Ramos (cell line): ENCODE measurements around the gene WDR43.

Experiments
- in situ Hi-C: fragments of 300-500 bp; cut with MboI; formaldehyde crosslinking; loops from one replicate; pipeline ENCODE4 v1.14.3; 2022; ENCODE audit warnings: low sequenced_read_pairs; ENCODE audit not compliant: unreplicated experiment

WDR43 gene

DNA sequence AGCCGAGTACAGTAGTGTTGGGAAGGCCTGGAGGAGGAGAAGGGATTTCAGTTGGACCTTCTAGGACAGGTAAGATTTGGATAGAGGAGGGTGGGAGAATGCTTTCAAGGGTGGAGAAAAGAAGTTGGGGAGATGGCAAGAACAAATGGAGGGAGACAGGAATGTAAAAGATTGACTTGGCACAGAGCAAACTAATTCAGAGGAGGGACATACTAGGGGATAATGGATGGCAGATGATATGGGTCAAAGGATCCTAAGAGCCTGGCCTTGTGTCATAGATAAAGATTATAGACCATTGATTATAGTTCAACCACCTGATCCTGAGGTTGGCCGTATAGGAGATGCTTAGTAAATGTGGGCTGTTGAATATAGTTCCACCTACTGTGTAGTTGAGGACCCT lies 12.4 kb downstream of the WDR43 start:
- in situ Hi-C loops, result no loop called here

DNA sequence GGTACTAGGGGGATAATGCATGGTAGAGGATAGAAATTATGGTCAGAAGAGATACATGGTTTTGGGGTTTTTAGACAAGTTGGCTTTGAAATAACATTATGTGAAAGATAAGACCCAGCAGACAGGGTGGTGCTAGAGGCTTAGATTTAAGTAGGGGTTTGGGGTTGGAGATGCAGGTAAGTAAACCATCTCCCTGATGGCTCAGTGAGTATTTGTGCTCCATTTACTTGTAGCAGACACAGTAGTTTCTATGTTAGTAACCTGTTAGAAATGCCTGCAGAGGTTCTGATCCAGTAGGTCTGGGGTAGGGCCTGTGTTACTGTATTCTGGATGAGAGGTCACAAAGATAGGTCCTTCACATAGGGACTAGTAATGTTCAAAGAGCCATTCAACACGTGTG lies 13.7 kb downstream of the WDR43 start:
- in situ Hi-C loops, result no loop called here

- in situ Hi-C loops, result no loop called here
These were observed 15.3 kb downstream of the WDR43 start for GRCh38 chr2:28909655-28910353.

DNA sequence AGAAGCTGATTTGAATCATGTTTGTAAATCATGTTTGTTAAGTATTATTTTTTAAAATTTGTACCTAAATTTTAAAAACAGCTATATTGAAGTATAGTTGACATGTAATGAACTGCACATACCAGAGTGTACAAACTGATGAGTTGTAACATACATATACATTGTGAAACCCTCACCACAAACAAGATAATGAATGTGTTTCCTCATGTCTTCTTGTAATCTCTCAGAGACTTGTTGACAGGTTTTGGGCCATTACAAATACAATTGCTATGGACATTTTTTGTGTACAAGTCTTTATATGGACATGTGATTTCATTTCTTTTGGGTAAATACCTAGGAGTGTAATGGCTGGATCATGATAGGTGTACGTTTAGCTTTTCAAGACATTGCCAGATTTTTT lies 21.5 kb downstream of the WDR43 start:
- in situ Hi-C loops, result no loop called here

DNA sequence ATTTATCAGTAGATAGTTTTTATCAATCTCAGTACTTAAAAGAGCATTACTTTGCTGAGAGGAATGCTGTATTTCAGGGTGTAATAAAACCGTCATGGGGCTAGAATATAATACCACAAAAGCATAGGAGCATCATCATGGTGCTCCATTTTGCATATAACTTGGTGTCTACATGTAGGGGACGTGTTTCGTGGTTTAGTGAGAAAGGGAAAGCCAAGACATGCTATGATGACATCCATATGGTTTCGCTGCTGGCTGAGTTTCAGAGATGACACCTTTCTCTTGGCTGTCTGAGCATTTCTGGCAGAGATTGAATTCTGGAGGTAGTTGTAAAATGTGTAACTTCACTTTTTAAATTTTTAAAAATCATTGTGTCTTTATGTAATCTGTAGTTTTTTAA lies 32.4 kb downstream of the WDR43 start:
- in situ Hi-C loops, result no loop called here

DNA sequence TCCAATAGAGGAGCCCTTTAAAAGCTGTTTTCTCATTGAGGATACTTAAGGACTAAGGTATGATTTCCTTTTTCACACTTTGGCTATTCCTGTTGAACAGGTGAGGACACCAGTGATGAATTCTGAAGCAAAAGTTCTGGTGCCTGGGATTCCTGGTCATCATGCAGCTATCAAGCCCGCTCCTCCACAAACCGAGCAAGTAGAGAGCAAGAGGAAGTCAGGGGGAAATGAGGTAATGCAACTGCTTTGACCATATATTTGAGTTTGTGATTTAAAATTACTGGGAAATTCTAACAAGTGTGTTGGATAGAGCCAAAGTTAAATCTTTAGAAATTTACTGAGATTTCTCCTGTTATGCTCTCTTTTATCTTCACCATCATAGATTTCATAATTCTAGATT lies 33.0 kb downstream of the WDR43 start:
- in situ Hi-C loops, result no loop called here

DNA sequence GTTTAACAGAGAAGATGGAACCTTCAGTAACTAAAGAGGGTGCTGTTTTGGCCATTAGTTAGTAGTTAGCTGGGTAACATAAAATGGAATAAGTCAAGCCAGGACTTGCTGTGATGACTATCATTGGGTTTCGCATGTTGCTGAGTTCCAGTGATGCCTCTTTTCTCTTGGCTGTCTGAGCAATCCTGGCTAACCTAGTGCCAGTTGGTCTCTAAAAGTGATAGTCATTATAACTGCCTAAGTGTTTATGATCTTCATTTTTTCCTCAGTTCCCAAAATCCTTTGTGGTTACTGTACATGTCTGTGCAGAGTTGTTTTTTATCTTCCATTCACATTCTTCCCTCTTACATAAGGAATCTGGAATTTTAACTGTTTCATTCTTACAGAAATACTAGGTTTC lies 33.4 kb downstream of the WDR43 start:
- in situ Hi-C loops, result no loop called here

GRCh38 chr2:28929581-28929980 lies 35.1 kb downstream of the WDR43 start:
- in situ Hi-C loops, result no loop called here

DNA sequence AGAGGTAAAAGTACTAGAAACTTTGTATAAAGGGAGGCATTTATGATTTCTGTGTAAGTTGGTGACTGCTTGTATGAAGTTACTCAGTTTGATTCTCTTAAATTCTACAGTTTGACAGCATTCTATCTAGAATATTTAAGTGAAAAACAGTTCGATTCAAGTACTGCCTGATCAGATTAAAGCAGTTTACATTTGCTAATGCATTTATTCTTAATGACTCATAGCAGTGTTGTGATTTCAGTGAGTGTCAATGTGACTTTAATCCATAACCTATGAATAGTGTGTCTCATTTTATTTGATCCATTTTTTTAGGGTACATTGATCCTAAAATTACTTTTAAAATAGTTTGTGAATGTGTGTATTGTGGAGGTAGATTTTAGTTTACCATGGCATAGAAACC lies 35.7 kb downstream of the WDR43 start:
- in situ Hi-C loops, result no loop called here

GRCh38 chr2:28934769-28935168 lies 40.3 kb downstream of the WDR43 start:
- in situ Hi-C loops, result no loop called here

DNA sequence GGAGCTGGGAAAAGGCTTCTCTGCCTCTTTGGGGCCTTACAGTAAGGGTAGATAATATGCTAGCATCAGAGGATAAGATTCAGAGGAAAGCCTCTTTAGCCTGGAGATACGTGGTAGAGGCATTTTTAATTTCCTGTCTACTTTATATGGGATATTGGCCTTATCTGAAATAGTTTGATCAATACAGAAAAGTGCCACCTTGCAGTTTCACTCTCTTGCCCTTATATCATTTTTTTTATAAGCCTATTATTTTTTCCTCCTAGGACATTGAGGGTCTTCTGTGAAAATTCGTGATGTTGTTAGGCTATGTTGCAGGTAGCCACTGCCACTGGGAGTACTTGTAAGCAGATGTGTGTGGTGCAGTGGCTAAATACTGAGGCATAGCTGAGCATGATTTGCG lies 46.5 kb downstream of the WDR43 start:
- in situ Hi-C loops, result no loop called here

DNA sequence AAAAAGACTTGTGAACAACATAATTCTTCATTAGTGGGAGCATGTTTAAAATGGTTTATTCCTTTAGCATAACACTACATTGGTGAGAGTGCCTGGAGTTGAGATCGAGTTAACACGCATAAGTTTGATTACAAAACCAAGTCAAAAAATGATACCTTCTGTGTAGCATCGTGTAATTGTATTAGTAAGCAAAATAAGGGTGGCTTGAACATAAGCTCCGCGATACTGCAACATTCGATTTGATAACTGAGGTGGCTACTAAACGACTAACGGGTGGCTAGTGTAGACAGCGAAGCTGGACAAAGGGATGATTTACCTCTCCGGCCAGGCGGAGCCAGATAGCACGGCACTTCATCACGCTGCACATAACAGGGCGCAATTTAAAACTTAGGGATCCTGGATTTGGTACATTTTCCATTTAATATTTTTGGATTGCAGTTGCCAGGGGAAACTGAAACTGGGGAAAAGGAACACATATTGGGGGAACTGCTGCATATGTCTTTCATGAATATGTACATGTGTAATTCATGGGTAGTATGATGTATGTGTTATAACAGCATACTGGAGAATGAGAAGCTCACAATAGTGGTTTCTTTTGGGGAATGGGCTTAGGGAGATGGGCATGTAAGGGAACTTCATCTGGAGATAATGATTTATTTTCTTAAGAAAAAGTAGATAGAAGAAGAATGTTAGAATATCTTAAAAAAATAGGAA lies 50.2 kb downstream of the WDR43 start:
- in situ Hi-C loops, result no loop called here

DNA sequence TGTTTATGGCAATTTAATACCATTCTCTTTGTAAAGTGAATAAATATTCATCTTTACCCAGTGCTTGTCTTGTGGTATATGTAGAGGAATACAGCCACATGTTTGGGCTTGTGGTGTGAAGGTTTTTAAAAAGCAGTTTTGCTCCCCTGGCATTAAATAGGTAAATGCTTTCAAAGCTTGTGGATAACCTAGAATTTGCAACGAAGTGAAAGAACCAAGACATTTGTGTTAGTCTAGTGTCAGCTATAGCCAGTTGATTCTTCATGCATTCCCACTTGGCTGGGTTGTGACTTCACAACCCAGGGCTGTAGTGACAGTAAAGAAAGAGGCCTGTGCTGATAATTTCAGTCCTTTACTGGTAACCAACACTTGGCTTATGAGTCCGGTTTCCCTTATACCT lies 53.7 kb downstream of the WDR43 start:
- in situ Hi-C loops, result no loop called here

DNA sequence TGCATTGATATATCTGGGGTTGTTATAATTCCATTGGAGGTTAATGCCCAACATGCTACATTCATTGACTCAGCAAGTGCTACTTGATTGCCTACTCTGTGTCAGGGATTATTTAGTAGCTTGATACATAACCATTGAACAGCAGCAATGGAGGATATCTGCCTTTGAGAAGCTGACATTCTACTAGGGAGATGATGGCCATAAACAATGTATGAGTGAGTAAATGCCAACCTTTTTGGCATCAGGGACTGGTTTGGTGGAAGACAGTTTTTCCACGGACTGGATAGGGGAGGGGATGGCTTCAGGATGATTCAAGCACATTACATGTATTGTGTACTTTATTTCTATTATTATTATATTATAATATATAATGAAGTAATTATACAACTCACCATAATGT lies 54.7 kb downstream of the WDR43 start:
- in situ Hi-C loops, result no loop called here

- in situ Hi-C loops, result no loop called here
These were observed 55.3 kb downstream of the WDR43 start for GRCh38 chr2:28949617-28950305.

GRCh38 chr2:28950941-28951630 lies 56.6 kb downstream of the WDR43 start:
- in situ Hi-C loops, result no loop called here

DNA sequence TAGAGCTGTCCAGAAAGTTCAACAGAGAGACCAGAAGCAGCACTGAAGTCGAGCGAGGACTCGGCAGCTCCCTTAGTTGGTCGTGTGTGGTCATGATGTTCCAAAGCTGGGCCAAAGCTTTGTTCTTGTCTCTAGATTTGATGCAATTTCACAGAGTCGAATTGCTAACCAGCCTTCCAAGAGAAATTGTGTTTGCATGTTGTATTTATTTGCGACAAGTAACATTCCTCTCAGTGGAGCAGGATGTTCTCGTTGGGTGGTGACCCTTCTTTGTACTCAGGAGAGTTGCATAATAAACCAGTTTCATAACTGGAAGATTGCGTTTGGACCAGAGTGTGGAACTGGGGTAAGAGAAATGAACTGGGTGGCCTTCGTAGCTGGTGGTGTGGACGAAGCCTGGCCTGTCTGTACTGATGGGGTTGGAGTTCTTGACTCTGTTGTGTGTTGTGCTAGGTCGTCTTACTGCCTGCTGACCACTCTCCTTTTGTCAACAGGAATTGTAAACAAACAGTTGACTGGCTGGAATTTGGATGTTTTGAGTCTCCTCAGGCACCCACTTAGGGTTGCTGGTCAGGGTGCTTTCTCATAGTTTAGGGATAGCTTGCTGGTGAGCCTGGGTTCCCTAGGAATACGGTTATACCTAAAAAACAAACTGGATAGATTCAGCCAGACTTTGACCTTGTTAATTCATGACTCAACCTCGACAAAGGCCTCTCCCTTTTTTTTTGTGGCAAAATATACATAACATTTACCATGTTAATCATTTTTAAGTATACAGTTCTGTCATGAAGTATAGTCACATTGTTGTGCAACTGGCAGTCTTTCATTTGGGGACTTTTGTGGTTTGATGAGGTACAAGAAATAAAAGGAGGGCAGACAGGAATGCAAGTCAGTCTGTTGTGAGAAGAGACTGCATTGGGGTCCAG lies 57.7 kb downstream of the WDR43 start:
- in situ Hi-C loops, result no loop called here

- in situ Hi-C loops, result no loop called here
These were observed 58.4 kb downstream of the WDR43 start for GRCh38 chr2:28952836-28953211.

- in situ Hi-C loops, result loop anchor here (5.0 kb wide), 1 partner anchor 247 kb away; no protein-coding TSS in a partner anchor
These were observed 61.0 kb downstream of the WDR43 start for GRCh38 chr2:28955467-28955866.

DNA sequence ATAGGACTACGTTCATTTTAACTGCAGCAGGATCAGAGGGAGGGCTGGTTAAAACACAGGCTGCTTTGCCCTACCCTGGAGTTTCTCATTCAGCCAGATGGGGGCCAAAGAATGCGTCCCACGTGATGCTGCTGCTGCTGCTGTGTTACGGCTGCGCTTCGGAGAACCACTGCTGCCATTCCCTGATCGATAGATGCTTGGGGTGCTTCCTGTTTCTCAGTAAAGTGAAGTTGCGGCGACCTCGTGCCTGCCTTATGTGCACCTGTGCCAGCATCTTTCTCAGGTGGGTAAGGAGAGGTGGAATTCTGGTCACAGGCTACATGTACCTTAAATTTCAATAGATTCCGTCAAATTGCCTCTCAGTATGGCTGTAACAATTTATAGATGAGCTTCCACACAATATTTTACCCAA lies 62.0 kb downstream of the WDR43 start:
- in situ Hi-C loops, result loop anchor here (5.0 kb wide), 1 partner anchor 246 kb away; no protein-coding TSS in a partner anchor
